ENCODE results near the gene RNASET2.

The RNASET2 gene

GRCh38 chr6:166956444-166957086 is at the start of gene RNASET2:
RNASET2 (minus strand) TSS chr6:166956550; CDS start chr6:166956182, 368 bp downstream.
- peak; percentile 99 for DNase-seq

GRCh38 chr6:167005350-167006159 is 49.2 kb upstream of the RNASET2 start:
- no peak for DNase-seq

- no peak for DNase-seq
Observed at GRCh38 chr6:167000759-167001158, 44.4 kb upstream of the RNASET2 start.

- no peak for DNase-seq
Observed at GRCh38 chr6:166999884-167000253, 43.5 kb upstream of the RNASET2 start.

- peak; percentile 84 for DNase-seq
Observed at GRCh38 chr6:166999145-166999883, 43.0 kb upstream of the RNASET2 start, which contains the start of gene CEP43. CEP43 (plus strand) TSS chr6:166999397; CDS start chr6:166999413, 16 bp downstream.

GRCh38 chr6:166998256-166999144 is 42.1 kb upstream of the RNASET2 start:
- peak; percentile 17 for DNase-seq

- peak; percentile 36 for DNase-seq
Observed at GRCh38 chr6:166997768-166998255, 41.5 kb upstream of the RNASET2 start.

- no peak for DNase-seq
Observed at GRCh38 chr6:166997348-166997747, 41.0 kb upstream of the RNASET2 start.

- DNase-seq = no peak
Observed at GRCh38 chr6:166996406-166996805, 40.1 kb upstream of the RNASET2 start.

- DNase-seq = peak; percentile 44
Observed at GRCh38 chr6:166989427-166990032, 33.2 kb upstream of the RNASET2 start.

- no peak for DNase-seq
Observed at GRCh38 chr6:166988674-166989201, 32.4 kb upstream of the RNASET2 start.

GRCh38 chr6:166987930-166988329 is 31.6 kb upstream of the RNASET2 start:
- DNase-seq = no peak

GRCh38 chr6:166987448-166987847 is 31.1 kb upstream of the RNASET2 start:
- no peak for DNase-seq

GRCh38 chr6:166980738-166981137 is 24.4 kb upstream of the RNASET2 start:
- DNase-seq = no peak

- no peak for DNase-seq
Observed at GRCh38 chr6:166977621-166978525, 21.5 kb upstream of the RNASET2 start.

- no peak for DNase-seq
Observed at GRCh38 chr6:166976636-166977035, 20.3 kb upstream of the RNASET2 start.

GRCh38 chr6:166972101-166972500 is 15.8 kb upstream of the RNASET2 start:
- DNase-seq = no peak

GRCh38 chr6:166971271-166971670 is 14.9 kb upstream of the RNASET2 start:
- no peak for DNase-seq

GRCh38 chr6:166970776-166971175 is 14.4 kb upstream of the RNASET2 start:
- no peak for DNase-seq

GRCh38 chr6:166970091-166970490 is 13.7 kb upstream of the RNASET2 start:
- DNase-seq = no peak

All from activated naive CD4-positive, alpha-beta T cell treated with anti-CD3 and anti-CD28 coated beads, Interleukin-2, amount 50 U/mL, for 16 hours (primary cell).